H1 (cell line): ENCODE results near the gene PLEK. TPM values are rescaled to one million over a fixed set of nuclear protein-coding genes. Genes with fewer than 3 reads are reported as not detected.

Experiments
- CTCF ChIA-PET: fragments of 300-600 bp; sonication (Branson Sonifier 250); formaldehyde crosslinking; loops from one replicate; lab custom pipeline; 2021; ENCODE audit not compliant: partially characterized antibody; lab: Charles Lee
- POLR2A ChIA-PET: fragments of 300-600 bp; sonication (Branson Sonifier 250); formaldehyde crosslinking; loops from one replicate; lab custom pipeline; 2021; ENCODE audit warnings: inconsistent platforms; ENCODE audit not compliant: partially characterized antibody; lab: Charles Lee
- DNase-seq, 2 experiments: peaks; one replicate each; pipeline versions ENCODE4 v3.0.0 to v3.0.0-alpha.2; 2010 to 2022; ENCODE audit warnings: low spot score in 2 of 2, low read depth in 1 of 2, mixed read lengths in 1 of 2
- FAIRE-seq: peaks from 2 replicates; lab custom pipeline; 2011; peaks lifted over from hg19 to GRCh38; lab: Jason Lieb, UNC
- H2AFZ ChIP-seq: 2 replicates; pipeline ENCODE4 v1.8.1; 2012; ENCODE audit warnings: low read length, inconsistent platforms
- H2AK5ac ChIP-seq: 2 replicates; pipeline ENCODE4 v1.6.1; 2013; ENCODE audit warnings: low read depth, low read length
- H2BK120ac ChIP-seq: replicated peaks from 2 replicates; pipeline ENCODE3; 2013; ENCODE audit warnings: low read depth, low read length, inconsistent platforms
- H2BK12ac ChIP-seq: 2 replicates; pipeline ENCODE4 v1.6.1; 2013; ENCODE audit warnings: low read depth, low read length
- H2BK15ac ChIP-seq: 2 replicates; pipeline ENCODE4 v1.6.1; 2013; ENCODE audit warnings: low read length
- H2BK20ac ChIP-seq: 2 replicates; pipeline ENCODE4 v1.6.1; 2013; ENCODE audit warnings: low read length
- H2BK5ac ChIP-seq: 2 replicates; pipeline ENCODE4 v1.6.1; 2013; ENCODE audit warnings: low read depth, low read length
- H3K14ac ChIP-seq: 2 replicates; pipeline ENCODE4 v1.6.1; 2013; ENCODE audit warnings: inconsistent platforms; ENCODE audit not compliant: insufficient read length
- H3K18ac ChIP-seq: 2 replicates; pipeline ENCODE4 v1.6.1; 2013; ENCODE audit warnings: low read length; ENCODE audit errors: extremely low read depth
- H3K23ac ChIP-seq: 2 replicates; pipeline ENCODE4 v1.6.1; 2013; ENCODE audit warnings: inconsistent platforms; ENCODE audit not compliant: insufficient read length
- H3K23me2 ChIP-seq: 2 replicates; pipeline ENCODE4 v1.6.1; 2013; ENCODE audit warnings: low read depth, low read length
- H3K27ac ChIP-seq: 2 replicates; pipeline ENCODE4 v1.6.1; 2011; ENCODE audit warnings: low read depth, low read length, inconsistent platforms
- H3K27me3 ChIP-seq, 4 experiments: replicated peaks in 1 of 4; 1 replicate in 1 of 4; 2 replicates in 3 of 4; pipeline versions ENCODE4 v1.6.1 to v1.8.1; 2011 to 2013; ENCODE audit warnings: low read length in 3 of 4, mild to moderate bottlenecking in 3 of 4, inconsistent platforms in 2 of 4, mixed read lengths in 2 of 4, moderate library complexity in 1 of 4; ENCODE audit not compliant: control insufficient read depth in 3 of 4, insufficient read depth in 3 of 4; ENCODE audit errors: extremely low read depth in 1 of 4
- H3K36me3 ChIP-seq, 4 experiments: 2 replicates each; pipeline versions ENCODE4 v1.6.1 to v1.8.1; 2011 to 2013; ENCODE audit warnings: mild to moderate bottlenecking in 4 of 4, low read length in 3 of 4, moderate library complexity in 2 of 4, control low read depth in 1 of 4, inconsistent platforms in 1 of 4; ENCODE audit not compliant: insufficient read depth in 4 of 4, control insufficient read depth in 2 of 4
- H3K4ac ChIP-seq: replicated peaks from 2 replicates; pipeline ENCODE3; 2013; ENCODE audit warnings: low read length, low read depth, mixed read lengths, inconsistent platforms; ENCODE audit not compliant: insufficient read length
- H3K4me1 ChIP-seq, 4 experiments: replicated peaks in 1 of 4; 1 replicate in 1 of 4; 2 replicates in 3 of 4; pipeline versions ENCODE4 v1.6.1 to v1.8.1; 2011 to 2013; ENCODE audit warnings: low read length in 3 of 4, inconsistent platforms in 2 of 4, mixed read lengths in 1 of 4; ENCODE audit not compliant: insufficient read depth in 4 of 4, control insufficient read depth in 3 of 4
- H3K4me2 ChIP-seq, 2 experiments: 2 replicates each; pipeline versions ENCODE4 v1.6.1 to v1.8.1; 2011 to 2013; ENCODE audit warnings: low read depth in 2 of 2, low read length in 2 of 2, control low read depth in 1 of 2, inconsistent platforms in 1 of 2, mild to moderate bottlenecking in 1 of 2; ENCODE audit not compliant: insufficient read depth in 1 of 2
- H3K4me3 ChIP-seq, 4 experiments: fragments of 200-600, 300-600 bp in 1 of 4; sonication (generic), shearing (Covaris generic), sonication (Bioruptor Twin) in 1 of 4; 2 replicates each; pipeline versions ENCODE4 v1.5.1 to v1.8.1; 2011 to 2016; ENCODE audit warnings: low read length in 4 of 4, low read depth in 3 of 4, control low read depth in 2 of 4, inconsistent platforms in 2 of 4, mild to moderate bottlenecking in 2 of 4, mixed read lengths in 1 of 4, moderate library complexity in 1 of 4; ENCODE audit not compliant: insufficient read depth in 2 of 4; ENCODE audit errors: extremely low read depth in 1 of 4
- H3K56ac ChIP-seq: replicated peaks from 2 replicates; pipeline ENCODE3; 2013; ENCODE audit warnings: low read depth, mild to moderate bottlenecking, mixed read lengths, low read length, inconsistent platforms; ENCODE audit not compliant: insufficient read length
- H3K79me1 ChIP-seq: 2 replicates; pipeline ENCODE4 v1.6.1; 2013; ENCODE audit warnings: low read depth, low read length, control low read depth
- H3K79me2 ChIP-seq, 2 experiments: 2 replicates each; pipeline versions ENCODE4 v1.6.1 to v1.8.1; 2012 to 2013; ENCODE audit warnings: low read length in 2 of 2, mild to moderate bottlenecking in 2 of 2, inconsistent platforms in 1 of 2; ENCODE audit not compliant: insufficient read depth in 2 of 2, control insufficient read depth in 1 of 2
- H3K9ac ChIP-seq, 4 experiments: replicated peaks in 1 of 4; 1 replicate in 1 of 4; 2 replicates in 3 of 4; pipeline versions ENCODE4 v1.6.1 to v1.8.1; 2011 to 2013; ENCODE audit warnings: low read depth in 3 of 4, low read length in 3 of 4, control low read depth in 2 of 4, mild to moderate bottlenecking in 2 of 4, moderate library complexity in 2 of 4, inconsistent platforms in 1 of 4; ENCODE audit errors: extremely low read depth in 1 of 4
- H3K9me3 ChIP-seq, 2 experiments: 2 replicates each; pipeline versions ENCODE4 v1.6.1 to v1.8.1; 2012 to 2013; ENCODE audit warnings: mild to moderate bottlenecking in 2 of 2, moderate library complexity in 2 of 2, control low read depth in 1 of 2, inconsistent platforms in 1 of 2, low read depth in 1 of 2, low read length in 1 of 2, mixed read lengths in 1 of 2; ENCODE audit not compliant: insufficient read depth in 2 of 2
- H4K20me1 ChIP-seq, 2 experiments: replicated peaks in 1 of 2; 2 replicates each; pipeline versions ENCODE3 to v1.8.1; 2011 to 2013; ENCODE audit warnings: inconsistent platforms in 2 of 2, low read length in 2 of 2, mild to moderate bottlenecking in 1 of 2; ENCODE audit not compliant: insufficient read depth in 2 of 2, control insufficient read depth in 1 of 2
- H4K5ac ChIP-seq: 2 replicates; pipeline ENCODE4 v1.6.1; 2013; ENCODE audit warnings: low read length, low read depth, mixed read lengths, inconsistent platforms; ENCODE audit not compliant: insufficient read length
- H4K8ac ChIP-seq: 2 replicates; pipeline ENCODE4 v1.8.0; 2013; ENCODE audit warnings: mild to moderate bottlenecking, moderate library complexity, low read length, inconsistent platforms; ENCODE audit not compliant: insufficient read depth; ENCODE audit errors: extremely low read depth
- H4K91ac ChIP-seq: replicated peaks from 2 replicates; pipeline ENCODE3; 2013; ENCODE audit warnings: low read length, mixed read lengths, inconsistent platforms; ENCODE audit not compliant: insufficient read length
- CEBPB ChIP-seq: IDR thresholded peaks from 2 replicates; pipeline ENCODE4 v1.6.1; 2012; ENCODE audit warnings: low read depth, low read length
- CHD1 ChIP-seq: IDR thresholded peaks from 2 replicates; pipeline ENCODE4 v1.6.1; 2012; ENCODE audit warnings: low read depth, low read length, improper control_type of control experiment
- CREB1 ChIP-seq: IDR thresholded peaks from 2 replicates; pipeline ENCODE4 v1.6.1; 2012; ENCODE audit warnings: inconsistent platforms
- E2F6 ChIP-seq: IDR thresholded peaks from 2 replicates; pipeline ENCODE4 v1.6.1; 2012; ENCODE audit warnings: inconsistent platforms
- EZH2 ChIP-seq: fragments of 200-600 bp; sonication (generic); IDR thresholded peaks from 2 replicates; pipeline ENCODE4 v1.7.1; 2012; ENCODE audit warnings: low read depth, mild to moderate bottlenecking, moderate library complexity, low read length, inconsistent platforms; ENCODE audit not compliant: severe bottlenecking
- FOSL1 ChIP-seq: IDR thresholded peaks from 2 replicates; pipeline ENCODE4 v1.6.1; 2011; ENCODE audit warnings: mild to moderate bottlenecking, low read depth, low read length, moderate library complexity; ENCODE audit not compliant: insufficient read depth
- RFX5 ChIP-seq: IDR thresholded peaks from 2 replicates; pipeline ENCODE4 v1.6.1; 2011; ENCODE audit warnings: low read depth, low read length, improper control_type of control experiment, borderline replicate concordance
- SP2 ChIP-seq: IDR thresholded peaks from 2 replicates; pipeline ENCODE4 v1.6.1; 2012; ENCODE audit warnings: mild to moderate bottlenecking, low read length, inconsistent platforms
- USF2 ChIP-seq: IDR thresholded peaks from 2 replicates; pipeline ENCODE4 v1.6.1; 2011; ENCODE audit warnings: low read length, improper control_type of control experiment
- WGBS, 2 experiments: shearing (Covaris generic) in 1 of 2; methylation state at CpG; one replicate each; pipeline versions ENCODE4 v1.1.6 to v1.1.7; 2013 to 2015; ENCODE audit warnings: low lambda C conversion rate in 2 of 2, mixed read lengths in 2 of 2, inconsistent platforms in 1 of 2, low coverage in 1 of 2, missing lambda C conversion rate in 1 of 2; ENCODE audit not compliant: insufficient replicate concordance in 2 of 2, insufficient coverage in 1 of 2, insufficient read length in 1 of 2; ENCODE audit errors: extremely low coverage in 1 of 2, missing lambda C conversion rate in 1 of 2; 5-methylcytosine and 5-hydroxymethylcytosine counted together
- polyA plus RNA-seq, 7 experiments: library from polyadenylated mRNA; depleted of rRNA in 3 of 7; stranded (reverse) in 5 of 7; unstranded in 2 of 7; fragments of >200 nt in 5 of 7; fragments of 200-250 nt in 2 of 7; gene quantifications; 1 replicate in 5 of 7; 2 replicates in 1 of 7; 4 replicates in 1 of 7; pipeline versions ENCODE4 v1.2.1 to v1.2.3, GENCODE V29; 2011 to 2013; ENCODE audit warnings: missing spikeins in 2 of 7, mixed read lengths in 2 of 7
- total RNA-seq: library from RNA; stranded (reverse); fragmentation: NEBNext Ultra II Directional; extraction: Animal tissue kit (Norgen Biotek cat#: 25700); gene quantifications from 2 replicates; pipeline ENCODE4 v1.2.1, GENCODE V29; 2021

Gene PLEK
- total and polyA plus RNA-seq, 2 of the 8 experiments (the other 6 are each of a cell fraction or from before 2014, with no cell fraction given), result not detected

DNA sequence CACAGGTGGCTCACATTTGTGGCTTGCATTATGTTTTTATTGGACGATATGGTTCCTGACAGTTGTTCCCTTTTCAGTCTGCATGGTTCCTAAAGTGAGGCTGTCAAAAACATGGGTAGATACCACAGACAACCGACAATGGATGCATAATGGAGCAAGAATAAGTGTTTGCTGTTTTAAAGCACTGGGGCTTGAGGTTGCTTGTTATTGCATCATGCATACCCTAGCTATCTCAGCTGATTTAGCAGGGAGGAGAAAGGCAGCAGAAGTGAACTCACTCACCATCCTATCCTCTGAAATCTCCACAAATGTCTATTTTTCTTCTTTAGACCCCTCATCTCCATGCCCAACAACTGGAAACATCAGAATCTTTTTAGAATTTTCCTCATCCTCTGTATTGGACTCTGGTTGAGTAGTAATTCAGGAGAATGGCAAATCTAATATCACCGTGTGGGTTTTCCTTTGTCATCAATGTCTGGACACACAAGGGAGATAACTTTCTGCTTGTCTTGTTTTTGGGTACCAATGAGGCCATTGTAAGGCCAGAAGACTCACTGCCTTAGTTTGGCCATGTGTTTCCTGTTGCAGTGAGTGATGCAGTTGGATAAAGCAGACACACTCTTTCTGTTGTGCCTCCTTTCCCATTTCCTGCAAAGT lies 55.3 kb downstream of the PLEK start:
- no peak overlapping the region for H3K9ac ChIP-seq
- peak overlapping the region; percentile 68 for H2AFZ ChIP-seq
- H3K27me3 ChIP-seq, result no peaks in the 10 kb centered on the region; a peak in 1 of 7 replicates
- 0 out of 2 replicates have a peak overlapping the region, but pooled peaks have one; percentile 28 for H3K18ac ChIP-seq
- 92% methylated on average over 3 of the region's 3 CpGs; no CpG with 5 or more reads in 1 of the 2 experiments for WGBS, 2 experiments
- H4K8ac ChIP-seq, result no peak overlapping the region
- no peaks in the 10 kb centered on the region for H3K9me3 ChIP-seq
- no peak overlapping the region for H4K91ac ChIP-seq
- H3K79me2 ChIP-seq, result no peaks in the 10 kb centered on the region
- no peak overlapping the region for H3K23ac ChIP-seq
- CTCF ChIA-PET, result interaction anchor here (7.7 kb wide), 1 partner anchor 20 kb away, joined by 51 read pairs; no protein-coding TSS in a partner anchor
- no peak overlapping the region for H2BK15ac ChIP-seq
- no peak overlapping the region for H2BK5ac ChIP-seq
- peaks cover 6 to 12% (median 8%) of the 10 kb centered on the region in 4 experiments; a peak in 5 of 7 replicates for H3K4me1 ChIP-seq
- TF ChIP-seq RFX5 (no peak), CHD1 (no peak), SP2 (no peak), USF2 (no peak), FOSL1 (no peak), E2F6 (no peak), CREB1 (no peak), CEBPB (peak; percentile 82), EZH2 (no peak)
- H2BK120ac ChIP-seq, result no peak overlapping the region
- H3K4ac ChIP-seq, result no peak overlapping the region
- H2AK5ac ChIP-seq, result no peak overlapping the region
- H2BK20ac ChIP-seq, result no peak overlapping the region
- POLR2A ChIA-PET, result no interaction called here
- no peak for DNase-seq
- no peaks in the 10 kb centered on the region for H3K79me1 ChIP-seq
- H3K36me3 ChIP-seq, result no peaks in the 10 kb centered on the region
- H3K23me2 ChIP-seq, result no peaks in the 10 kb centered on the region
- no peak overlapping the region for H3K4me3 ChIP-seq
- no peak overlapping the region for H3K27ac ChIP-seq
- H3K4me2 ChIP-seq, result no peak overlapping the region
- H4K20me1 ChIP-seq, result no peaks in the 10 kb centered on the region
- no peak overlapping the region for H4K5ac ChIP-seq
- H2BK12ac ChIP-seq, result no peak overlapping the region
- H3K56ac ChIP-seq, result no peak overlapping the region
- no peak overlapping the region for H3K14ac ChIP-seq
- FAIRE-seq, result no peak
